ENCODE data around the gene GAS7. TPM values are rescaled to one million over a fixed set of nuclear protein-coding genes. Genes with fewer than 3 reads are reported as not detected.

Gene GAS7
- total and polyA plus RNA-seq, 2 experiments from 2014 or later: 1.9 to 10.7 TPM

GRCh38 chr17:10130263-10130662 is 68.1 kb downstream of the GAS7 start:
- no peaks in the 10 kb centered on the region for H3K9me3 Mint-ChIP-seq
- H3F3A ChIP-seq (replicated peaks; ENCODE audit: low read depth): 0 out of 2 replicates have a peak, but pooled peaks cover 4% of the 10 kb centered on the region

More at GRCh38 chr17:10130263-10130662, 68.1 kb downstream of the GAS7 start:
- H3K9me2 ChIP-seq (ENCODE audit: insufficient read depth): no peaks in the 10 kb centered on the region
- Mint-ChIP-seq H3K4me1 (peaks cover 23% of the 10 kb centered on the region), H3K4me3 (no peak overlapping the region), H3K36me3 (ENCODE audit: low read depth) (no peaks in the 10 kb centered on the region), H3K27me3 (ENCODE audit: insufficient read depth, low read depth, poor library complexity) (peaks cover 2% of the 10 kb centered on the region), H3K27ac (no peak overlapping the region)
- peaks cover 9% of the 10 kb centered on the region; the same call in 1 of the 2 replicates for H3K4me1 ChIP-seq (ENCODE audit: insufficient read depth)
- DNase-seq (ENCODE audit: low spot score) (no peak), ATAC-seq (no peak)
- H3K27me3 ChIP-seq (ENCODE audit: insufficient read depth): no peaks in the 10 kb centered on the region
- no peak for TF ChIP-seq NANOG (IDR thresholded peaks at IDR 0.05; ENCODE audit: borderline replicate concordance)
- no peak for TF ChIP-seq EZH2 (IDR thresholded peaks at IDR 0.05; ENCODE audit: low read depth, unreplicated experiment)
- no peak for TF ChIP-seq EZH2phosphoT487 (IDR thresholded peaks at IDR 0.05; ENCODE audit: unreplicated experiment)
- TF ChIP-seq CTCF (conservative IDR thresholded peaks at IDR 0.05; ENCODE audit: low read depth in 2 of 2): no peak
- TF ChIP-seq JUNB (IDR thresholded peaks at IDR 0.05; ENCODE audit: unreplicated experiment): no peak
- no peak for TF ChIP-seq ZNF462 (CRISPR knock-in tag; IDR thresholded peaks at IDR 0.05)
- TF ChIP-seq CREB1 (CRISPR knock-in tag; IDR thresholded peaks at IDR 0.05; ENCODE audit: low read depth): no peak
- TF ChIP-seq ZNF331 (CRISPR knock-in tag; IDR thresholded peaks at IDR 0.05; ENCODE audit: low read depth): no peak
- no peak for TF ChIP-seq REST (IDR thresholded peaks at IDR 0.05; ENCODE audit: unreplicated experiment)
- TF ChIP-seq STAT1 (IDR thresholded peaks at IDR 0.05; ENCODE audit: unreplicated experiment): no peak
- no peak for TF ChIP-seq POLR2AphosphoS5 (IDR thresholded peaks at IDR 0.05; ENCODE audit: low read depth)
- TF ChIP-seq ZNF114 (CRISPR knock-in tag; IDR thresholded peaks at IDR 0.05): no peak
- TF ChIP-seq ETS1 (IDR thresholded peaks at IDR 0.05): no peak
- no peak overlapping the region for H3K27ac ChIP-seq (ENCODE audit: low read depth)
- no peaks in the 10 kb centered on the region for H4K20me1 ChIP-seq (replicated peaks; ENCODE audit: insufficient read depth)
- H3K4me2 ChIP-seq: no peak overlapping the region
- no peak overlapping the region for H2AFZ ChIP-seq
- no peaks in the 10 kb centered on the region for H3K79me2 ChIP-seq (replicated peaks; ENCODE audit: insufficient read depth)
- H3K4me3 ChIP-seq: no peak overlapping the region
- H3K36me3 ChIP-seq (ENCODE audit: insufficient read depth): 0 out of 2 replicates have a peak, but pooled peaks cover 5% of the 10 kb centered on the region
